OCI-LY3 (cell line): Measurements from ENCODE around the gene SNAP91.

Experiments used
- EZH2phosphoT487 ChIP-seq: fragments of 200-600 bp; shearing (Covaris generic); IDR thresholded peaks from 2 replicates; pipeline ENCODE4 v1.6.1; 2018; ENCODE audit warnings: antibody characterized with exemption, mixed run types, low read depth
- TF ChIP-seq, protein P1 (sequence below): fragments of 200-600, 300-600 bp; sonication (generic); IDR thresholded peaks from 2 replicates; pipeline ENCODE4 v1.5.1; 2014; ENCODE audit warnings: antibody characterized with exemption, low read length, low read depth

DNA sequence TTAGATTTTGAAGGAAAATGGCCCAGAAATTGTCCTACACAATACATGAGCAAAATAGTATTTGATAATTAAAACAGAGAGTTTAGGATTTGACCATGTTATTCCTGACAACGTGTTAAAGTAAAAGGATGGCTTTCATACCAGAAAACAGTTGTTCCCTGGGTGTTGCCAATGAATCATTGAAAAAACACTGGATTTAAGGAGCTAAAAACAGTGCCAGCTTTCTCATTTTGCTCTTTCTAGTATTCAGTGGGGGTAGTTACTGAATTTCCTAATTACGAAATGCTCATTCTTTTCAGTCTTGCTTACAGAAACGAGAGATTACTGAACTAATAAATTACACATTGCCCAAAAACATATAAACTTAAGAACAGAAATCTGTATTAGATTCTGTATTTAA, 26.6 kb upstream of the SNAP91 start:
- TF ChIP-seq, protein P1, sequence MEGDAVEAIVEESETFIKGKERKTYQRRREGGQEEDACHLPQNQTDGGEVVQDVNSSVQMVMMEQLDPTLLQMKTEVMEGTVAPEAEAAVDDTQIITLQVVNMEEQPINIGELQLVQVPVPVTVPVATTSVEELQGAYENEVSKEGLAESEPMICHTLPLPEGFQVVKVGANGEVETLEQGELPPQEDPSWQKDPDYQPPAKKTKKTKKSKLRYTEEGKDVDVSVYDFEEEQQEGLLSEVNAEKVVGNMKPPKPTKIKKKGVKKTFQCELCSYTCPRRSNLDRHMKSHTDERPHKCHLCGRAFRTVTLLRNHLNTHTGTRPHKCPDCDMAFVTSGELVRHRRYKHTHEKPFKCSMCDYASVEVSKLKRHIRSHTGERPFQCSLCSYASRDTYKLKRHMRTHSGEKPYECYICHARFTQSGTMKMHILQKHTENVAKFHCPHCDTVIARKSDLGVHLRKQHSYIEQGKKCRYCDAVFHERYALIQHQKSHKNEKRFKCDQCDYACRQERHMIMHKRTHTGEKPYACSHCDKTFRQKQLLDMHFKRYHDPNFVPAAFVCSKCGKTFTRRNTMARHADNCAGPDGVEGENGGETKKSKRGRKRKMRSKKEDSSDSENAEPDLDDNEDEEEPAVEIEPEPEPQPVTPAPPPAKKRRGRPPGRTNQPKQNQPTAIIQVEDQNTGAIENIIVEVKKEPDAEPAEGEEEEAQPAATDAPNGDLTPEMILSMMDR, result no peak
- no peak for TF ChIP-seq EZH2phosphoT487
